Hematopoietic multipotent progenitor cell (in vitro differentiated cells): ENCODE data around the gene TBXA2R. TPM values are rescaled to one million over a fixed set of nuclear protein-coding genes. Genes with fewer than 3 reads are reported as not detected.
"Not testable (repeated sequence)": the region's sequence is repeated elsewhere in the genome, so short reads cannot be mapped to it uniquely, and the experiment has no call there.

ENCODE experiments used
- DNase-seq, 3 donors: peaks; one replicate each; pipeline ENCODE4 v3.0.0-alpha.2; 2011 to 2015; ENCODE audit warnings: low read depth in 2 of 3, low spot score in 2 of 3
- total RNA-seq: library from RNA; depleted of rRNA; stranded (reverse); fragments of >200 nt; gene quantifications from one replicate; pipeline ENCODE4 v1.2.3, GENCODE V29; 2012

Gene TBXA2R
- total RNA-seq, 1 donor: 1.3 TPM

DNA sequence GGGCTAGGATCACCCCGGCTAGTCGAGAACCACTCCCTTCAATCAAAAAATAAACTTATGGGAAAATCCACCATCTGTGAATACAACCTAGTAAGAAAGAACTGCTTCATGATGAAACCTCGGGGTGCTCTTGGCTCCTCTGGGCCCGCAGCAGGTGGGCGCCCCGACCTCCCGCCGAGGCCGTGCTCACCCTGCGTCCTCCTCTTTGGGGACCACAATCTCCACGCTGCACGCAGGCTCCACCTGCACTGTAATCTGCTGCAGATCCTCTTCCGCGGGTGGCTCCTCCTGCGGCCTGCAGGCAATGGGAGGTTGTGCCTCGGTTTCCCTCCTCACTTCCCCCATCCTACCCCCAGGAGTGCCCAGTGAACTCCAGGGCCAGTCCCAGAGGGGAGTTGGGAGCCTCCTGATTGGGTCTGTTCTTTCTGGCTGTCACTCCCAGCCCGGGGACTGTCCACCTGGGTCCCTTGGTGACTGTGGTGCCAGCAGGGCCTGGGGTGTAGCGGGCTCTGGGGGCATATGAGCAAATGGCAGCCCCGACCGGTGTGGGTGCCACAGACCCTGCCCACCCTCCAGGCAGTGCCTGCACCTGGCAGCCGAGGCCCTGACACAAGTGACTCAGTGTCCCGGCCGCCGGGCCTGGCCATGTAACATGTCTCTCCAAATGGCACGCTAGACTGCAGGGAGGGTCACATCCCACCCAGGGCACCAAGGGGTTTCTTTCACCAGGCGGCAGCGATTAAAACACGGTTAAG is 35.0 kb upstream of the TBXA2R start:
- no peak for DNase-seq

DNA sequence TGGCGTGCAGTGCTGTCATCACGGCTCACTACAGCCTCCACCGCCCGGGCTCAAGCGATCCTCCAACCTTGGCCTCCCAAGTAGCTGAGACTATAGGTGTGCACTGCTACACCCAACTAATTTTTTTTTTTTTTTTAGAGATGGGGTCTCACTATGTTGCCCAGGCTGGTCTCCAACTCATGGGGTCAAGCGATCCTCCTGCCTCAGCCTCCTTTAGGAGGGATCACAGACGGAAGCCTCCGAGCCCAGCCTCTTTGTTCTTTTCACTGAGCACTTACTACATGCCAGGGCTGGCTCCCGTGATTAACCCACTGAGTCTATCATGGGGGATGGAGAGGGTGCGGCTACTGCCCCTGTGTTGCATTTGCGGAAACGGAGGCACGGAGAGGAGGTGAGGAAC is 32.8 kb upstream of the TBXA2R start:
- no peak for DNase-seq

DNA sequence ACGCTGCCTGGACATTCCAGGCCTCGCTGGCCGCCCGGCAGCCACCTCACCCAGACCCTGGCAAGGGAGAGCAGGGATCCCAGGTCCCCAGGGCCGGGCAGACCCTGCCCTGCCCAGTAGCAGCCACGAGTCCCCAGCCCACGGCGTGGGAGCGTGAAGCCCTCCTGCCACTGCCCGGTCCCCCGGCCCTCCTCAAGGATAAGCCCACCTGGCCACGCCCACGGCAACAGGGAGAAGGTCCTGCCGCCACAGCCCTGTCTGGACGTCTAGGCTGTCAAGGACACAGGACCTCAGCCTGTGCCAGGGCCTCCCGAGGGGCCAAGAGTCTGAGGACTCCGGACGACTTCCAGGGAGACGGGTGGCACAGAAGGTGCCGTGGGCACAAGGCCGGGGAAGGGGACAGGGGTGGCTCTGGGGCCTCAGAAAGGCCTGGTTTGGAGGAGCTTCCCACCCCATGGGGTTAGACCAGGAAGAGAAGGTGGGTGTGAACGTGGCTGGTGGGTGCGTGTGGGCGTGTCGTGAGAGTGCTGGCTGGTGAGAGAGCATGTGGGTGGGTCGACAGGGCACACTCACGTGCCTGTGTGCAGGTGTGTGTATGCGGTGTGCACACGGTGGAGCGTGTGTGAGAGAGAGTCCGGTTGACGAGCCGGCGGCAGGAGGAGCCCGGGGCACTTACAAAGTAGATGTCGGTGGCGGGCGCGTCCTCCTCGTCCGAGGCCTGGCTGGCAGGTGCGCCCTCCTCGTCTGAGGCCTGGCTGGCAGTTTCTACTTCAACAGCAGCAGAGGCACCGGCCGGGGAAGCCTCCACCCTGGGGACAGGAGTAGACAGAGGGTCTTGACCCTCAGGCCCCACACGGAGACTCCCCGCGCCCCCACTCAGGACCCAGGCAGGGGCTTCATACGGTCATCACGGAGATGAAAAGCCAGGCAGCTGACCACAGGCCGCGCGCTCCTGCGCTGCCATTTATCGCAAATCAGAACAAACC is 31.8 kb upstream of the TBXA2R start:
- no peak for DNase-seq

DNA sequence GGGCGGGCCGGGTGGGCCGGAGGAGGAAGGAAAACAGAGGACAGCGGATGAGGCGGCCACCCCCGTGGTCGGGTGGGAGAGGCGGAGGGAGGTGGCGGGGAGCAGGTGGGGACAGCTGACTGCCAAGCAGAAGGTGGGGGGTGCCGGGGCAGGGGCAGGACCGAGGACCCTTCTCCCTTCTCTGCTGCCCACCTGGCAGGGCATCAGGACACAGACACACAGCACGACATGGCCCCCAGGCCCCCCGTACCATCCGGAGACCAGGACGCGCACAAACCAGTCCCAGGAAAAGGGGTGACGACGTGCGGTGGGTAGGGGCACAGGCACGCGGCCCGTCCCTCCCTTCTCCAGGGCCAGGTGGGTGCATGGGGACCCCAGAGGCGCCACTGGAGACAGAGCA is 30.9 kb upstream of the TBXA2R start:
- no peak for DNase-seq

DNA sequence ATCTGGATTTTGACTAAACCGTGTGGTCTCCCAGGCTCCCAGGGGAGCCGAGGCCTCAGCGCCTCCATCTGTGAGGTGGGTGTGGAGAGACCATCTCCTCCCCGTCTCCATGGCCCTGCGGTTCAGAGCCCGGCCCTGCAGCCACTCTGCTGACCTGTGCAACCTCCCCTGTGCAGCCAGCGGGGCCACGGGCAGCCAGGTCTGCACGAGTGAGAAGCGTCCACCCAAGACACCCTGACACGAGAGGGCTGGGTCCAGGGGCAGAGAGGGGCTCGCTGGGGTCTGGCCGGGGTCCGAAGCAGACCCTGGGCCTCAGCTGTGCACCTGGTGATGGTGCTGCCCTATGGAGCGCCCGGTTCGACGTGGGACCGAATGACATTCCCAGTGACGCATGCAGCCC is 30.3 kb upstream of the TBXA2R start:
- no peak for DNase-seq

DNA sequence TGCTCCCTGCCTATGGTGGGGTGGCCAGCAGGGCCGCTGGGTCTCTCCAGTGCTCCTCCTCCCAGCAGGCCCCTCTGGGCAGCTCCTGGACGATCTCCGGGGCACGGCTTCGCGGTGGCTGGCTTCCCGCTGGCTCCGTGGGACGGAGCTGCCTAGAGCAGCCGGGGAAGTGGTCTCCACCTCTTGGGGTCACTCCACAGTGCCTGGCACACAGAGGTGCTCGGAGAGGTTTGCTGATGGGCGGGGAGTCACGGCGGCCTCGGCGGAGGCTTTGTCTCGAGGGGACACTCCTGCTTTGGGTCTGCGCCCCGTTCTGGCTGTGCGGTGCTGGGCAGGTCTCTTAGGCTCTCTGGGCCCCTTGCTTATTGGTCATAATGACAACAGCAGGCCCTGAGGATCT is 29.8 kb upstream of the TBXA2R start:
- no peak for DNase-seq

DNA sequence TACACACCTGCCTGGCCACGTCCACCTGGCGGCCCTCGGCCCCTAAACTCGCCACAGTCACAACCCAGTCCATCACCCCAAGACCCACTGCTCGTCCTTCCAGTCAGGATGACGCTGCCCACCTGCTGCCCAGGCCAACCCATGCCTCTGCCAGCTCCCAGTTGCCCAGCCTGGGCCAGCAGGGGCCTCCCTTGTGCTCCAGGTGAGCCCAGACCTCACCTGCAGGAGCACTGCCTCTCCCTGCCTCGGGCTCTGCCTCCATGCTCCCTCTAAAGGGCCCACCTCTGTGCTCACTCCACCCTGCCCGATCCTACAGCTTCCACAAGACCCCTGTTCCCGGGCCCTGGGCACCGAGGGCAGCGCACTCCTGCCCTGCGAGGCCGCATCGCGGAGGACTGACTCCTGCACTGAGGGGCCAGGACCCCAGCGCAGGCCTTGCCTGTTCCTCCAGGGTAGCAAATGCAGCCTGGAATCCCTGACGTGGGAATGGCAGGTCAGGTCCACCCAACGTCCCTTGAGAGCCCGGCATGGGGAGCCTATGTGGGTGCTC is 27.9 kb upstream of the TBXA2R start:
- DNase-seq: no peak

DNA sequence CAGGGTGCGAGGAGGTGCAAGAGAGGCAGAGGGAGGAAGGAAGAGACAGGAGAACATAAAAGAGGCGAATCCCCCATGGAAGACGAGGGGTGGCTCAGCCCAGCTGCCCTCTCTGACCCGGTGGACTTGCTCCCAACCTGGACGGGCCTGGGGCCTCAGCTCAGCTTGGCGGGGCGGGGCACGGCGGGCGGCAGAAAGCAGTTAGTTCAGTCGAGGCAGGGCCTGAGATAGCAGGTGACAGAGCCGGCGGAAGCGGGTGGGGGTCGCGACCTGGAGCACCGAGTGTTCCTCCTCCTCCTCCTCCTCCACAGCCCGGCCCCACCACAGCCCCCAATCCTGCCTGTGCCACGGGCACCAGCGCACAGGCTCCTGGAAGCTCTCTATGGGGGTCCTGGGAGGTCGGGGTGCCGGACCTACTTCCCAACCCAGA is 26.9 kb upstream of the TBXA2R start:
- no peak for DNase-seq

DNA sequence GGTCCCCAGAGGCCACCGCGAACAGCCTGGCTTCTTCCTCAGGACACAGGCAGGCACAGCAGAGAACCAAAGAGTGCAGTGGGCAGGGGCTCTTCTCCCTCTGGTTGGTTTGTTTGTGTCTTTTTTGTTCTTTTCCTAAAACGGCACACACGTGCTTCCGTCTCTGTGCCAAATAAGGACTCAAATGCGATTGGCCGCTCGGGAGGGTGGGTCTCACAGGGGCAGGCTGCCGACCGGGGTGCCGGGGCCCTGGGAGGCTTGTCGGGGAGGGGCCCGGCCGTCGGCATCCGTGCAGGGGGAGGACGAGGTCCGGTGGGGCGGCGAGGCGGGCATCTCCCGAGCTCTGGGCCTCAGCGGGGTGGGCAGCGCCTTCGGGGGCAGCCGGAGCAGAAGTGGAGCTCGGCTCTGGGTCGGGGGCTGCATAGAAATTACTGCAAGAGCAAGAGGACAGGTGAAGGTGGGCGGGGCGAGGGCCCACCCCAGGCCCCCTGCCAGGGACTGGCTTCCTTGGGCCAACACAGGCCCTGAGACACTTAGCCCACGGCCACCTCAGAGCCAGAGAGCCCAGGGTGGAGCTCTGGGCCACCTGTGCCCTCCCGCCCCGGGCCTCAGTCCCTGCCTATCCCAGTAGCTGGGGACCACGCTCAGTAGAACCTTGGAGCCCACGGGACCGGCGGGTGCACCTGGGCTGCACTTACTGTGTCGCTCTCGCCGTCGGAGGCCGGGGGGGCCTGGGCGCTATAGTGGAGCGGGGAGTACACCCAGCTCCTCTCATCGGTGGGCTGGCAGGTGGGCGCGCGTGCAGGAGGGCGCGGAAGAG is 26.3 kb upstream of the TBXA2R start:
- DNase-seq: no peak

DNA sequence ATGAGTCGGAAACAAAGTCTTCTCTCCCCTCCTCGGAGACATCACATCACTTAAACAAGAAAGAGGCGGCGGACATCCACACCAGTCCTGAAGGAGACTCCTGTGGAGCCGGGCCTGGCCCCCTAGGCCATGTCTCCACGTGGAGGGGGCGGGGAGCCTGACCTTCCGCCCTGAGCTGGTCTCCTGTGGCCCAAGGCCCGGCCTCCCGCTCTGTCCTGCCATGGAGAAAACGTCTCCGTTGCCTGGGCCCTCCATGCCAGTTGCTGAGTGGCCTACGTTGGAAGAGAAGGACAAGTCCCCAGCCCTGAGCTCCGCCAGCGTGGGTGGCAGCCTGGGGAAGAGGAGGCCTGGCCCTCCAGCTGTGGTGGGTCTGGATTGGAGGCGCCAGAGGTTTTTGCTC is 25.4 kb upstream of the TBXA2R start:
- no peak for DNase-seq

DNA sequence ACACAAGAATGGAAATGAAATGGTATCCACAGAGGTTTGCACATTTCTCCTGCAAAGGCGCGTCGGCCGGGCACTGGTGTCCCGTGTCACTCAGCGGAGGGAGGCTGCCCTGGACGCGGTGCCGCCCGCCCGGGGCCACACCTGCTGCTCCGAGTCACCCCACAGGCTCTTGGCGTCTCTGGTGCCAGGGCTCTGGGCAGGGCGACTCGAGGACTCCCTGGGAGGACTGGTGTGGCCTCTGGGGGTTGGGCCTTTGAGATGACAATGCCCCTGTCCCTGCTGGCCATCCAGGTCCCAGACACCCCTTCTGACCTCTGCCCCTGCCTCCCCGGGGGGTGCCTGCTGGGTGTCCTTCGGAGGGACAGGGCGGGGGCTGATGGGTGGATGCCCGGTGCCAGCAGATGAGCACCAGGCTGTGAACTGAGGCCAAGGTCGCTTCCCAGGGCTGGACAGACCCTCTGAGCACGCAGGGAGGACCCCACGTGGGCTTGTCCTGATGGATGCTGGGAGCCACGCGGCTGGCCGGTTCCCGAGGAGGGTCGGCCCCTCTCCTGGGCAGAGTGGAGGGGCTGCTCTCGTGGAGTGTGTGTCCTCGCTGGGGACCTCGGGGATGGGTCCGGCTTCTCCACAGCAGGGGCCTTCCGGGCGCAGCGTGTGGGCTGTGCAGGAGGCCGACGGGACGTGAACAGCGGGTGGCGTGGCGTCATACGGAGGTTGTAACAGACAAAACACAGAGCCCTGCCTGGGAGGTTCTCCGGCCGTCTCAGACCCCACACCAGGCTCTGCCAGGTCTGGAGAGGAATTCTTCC is 24.6 kb upstream of the TBXA2R start:
- DNase-seq: no peak

DNA sequence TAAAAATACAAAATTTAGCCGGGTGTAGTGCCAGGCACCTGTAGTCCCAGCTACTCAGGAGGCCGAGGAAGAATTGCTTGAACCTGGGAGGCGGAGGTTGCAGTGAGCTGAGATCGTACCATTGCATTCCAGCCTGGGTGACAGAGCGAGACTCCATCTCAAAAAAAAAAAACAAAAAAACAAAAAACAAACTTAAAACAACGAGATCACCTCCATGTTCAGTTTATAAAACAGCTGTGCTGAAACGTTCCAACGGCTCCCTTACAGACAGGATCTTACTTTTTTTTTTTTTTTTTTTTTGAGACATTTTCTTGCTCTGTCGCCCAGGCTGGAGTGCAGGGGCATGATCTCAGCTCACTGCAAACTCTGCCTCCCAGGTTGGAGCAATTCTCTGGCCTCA is 22.1 kb upstream of the TBXA2R start:
- DNase-seq: not testable (repeated sequence)

DNA sequence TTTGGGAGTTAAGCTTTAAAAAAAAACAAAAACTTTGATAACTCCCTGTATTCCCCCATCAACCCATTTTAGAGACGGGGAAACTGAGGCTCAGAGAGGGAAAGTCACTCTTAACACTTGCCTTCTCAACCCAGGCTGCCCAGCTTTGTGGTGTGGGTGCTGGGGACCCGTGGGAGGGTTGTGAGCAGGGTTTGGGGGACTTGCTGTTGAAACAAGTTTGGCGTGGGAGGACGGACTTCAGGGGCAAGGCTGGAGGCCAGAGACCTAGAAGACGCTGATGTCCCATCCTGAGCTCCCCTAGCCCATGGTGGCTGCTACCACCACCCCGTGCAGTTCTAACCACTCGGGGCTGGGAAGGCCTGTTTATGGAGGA is 20.7 kb upstream of the TBXA2R start:
- no peak for DNase-seq

DNA sequence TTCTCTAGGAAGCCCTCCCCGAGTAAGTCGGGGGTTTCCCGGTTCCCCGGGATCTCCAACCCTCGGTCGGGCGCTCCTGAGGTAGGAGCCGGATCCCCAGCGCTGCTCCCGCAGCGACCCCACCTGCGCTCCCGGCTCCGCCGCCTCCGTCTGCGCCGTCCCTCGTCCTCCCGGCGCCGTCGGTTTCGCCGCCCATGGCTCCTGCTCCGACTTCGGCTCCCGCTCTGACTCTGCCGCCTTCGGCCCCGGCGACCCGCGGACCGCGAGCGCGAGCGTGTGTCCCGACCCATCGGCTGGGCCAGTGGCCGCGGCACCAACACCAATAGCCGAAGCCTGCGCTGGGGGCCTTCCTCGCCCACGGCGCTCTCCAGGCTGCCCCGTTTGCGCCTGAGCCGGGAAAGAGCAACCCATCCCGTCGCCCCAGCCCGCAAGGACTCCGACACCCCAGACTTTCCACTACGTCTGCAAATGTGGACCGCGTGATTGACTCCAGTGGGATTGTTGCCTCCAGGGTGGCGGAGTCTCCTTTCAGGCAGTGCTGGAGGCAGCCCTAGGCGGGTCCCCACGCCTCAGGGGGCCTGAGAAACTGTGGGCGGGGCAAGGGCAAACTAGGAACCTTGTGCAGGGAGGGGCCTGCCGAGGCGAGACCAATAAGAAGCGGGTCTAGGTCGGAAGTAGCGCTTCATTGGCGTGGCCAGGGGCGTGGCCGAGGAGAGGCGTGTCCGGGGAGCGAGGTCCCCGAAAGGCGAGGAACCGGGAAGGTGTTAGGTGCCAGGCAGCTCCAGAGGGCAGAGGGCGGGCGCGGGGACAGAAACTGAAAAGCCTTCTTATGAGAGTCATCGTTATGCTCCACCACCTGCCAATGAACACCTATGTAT is 20.0 kb upstream of the TBXA2R start, which contains the start of gene CACTIN:
Gene CACTIN (minus strand): TSS at position 318 of the 878 bp plus-strand sequence. CDS start 28 bp downstream, at position 290.
- peak; percentile 97 to 99 (median 98) for DNase-seq

DNA sequence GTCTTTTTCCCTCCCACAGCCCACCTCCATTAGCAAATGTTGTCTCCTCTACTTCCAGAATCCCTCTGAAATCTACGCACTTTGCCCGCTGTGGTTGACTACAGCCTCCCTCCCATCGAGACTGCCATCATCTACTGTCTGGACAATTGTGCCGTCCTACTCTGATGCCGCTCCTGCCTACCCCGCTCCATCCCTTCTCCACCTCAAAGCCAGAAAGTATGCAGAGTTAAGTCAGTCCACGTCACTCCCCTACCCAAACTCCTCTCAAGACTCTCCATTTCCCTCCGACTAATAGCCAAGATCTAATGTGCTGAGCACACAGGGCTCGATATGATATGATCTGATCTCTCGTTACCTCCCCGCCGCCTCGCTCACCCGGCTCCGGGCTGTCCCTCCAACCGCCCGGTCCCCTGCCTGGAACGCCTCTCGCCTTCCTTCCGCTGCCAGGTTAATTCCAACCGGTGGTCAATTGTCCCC is 19.4 kb upstream of the TBXA2R start:
- no peak for DNase-seq

DNA sequence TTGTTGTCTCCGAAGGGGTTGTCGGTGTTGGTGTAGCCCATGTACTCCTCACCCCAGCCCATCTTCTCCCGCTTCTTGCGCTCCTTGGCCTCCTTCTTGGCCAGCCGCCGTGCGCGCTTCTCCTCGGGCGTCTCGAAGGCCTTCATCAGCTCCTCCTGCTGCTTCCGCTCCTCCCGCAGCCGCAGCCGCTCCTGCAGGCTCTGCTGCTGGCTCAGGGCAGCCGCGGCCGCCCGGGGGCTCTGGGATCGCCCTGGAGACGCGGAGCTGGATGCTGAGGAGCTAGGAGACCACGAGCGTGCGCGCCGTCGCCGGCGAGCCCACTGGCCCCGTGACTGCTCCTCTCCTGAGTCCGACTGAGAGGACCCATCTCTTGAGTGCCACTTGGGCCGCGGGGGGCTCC is 17.0 kb upstream of the TBXA2R start:
- DNase-seq: no peak

DNA sequence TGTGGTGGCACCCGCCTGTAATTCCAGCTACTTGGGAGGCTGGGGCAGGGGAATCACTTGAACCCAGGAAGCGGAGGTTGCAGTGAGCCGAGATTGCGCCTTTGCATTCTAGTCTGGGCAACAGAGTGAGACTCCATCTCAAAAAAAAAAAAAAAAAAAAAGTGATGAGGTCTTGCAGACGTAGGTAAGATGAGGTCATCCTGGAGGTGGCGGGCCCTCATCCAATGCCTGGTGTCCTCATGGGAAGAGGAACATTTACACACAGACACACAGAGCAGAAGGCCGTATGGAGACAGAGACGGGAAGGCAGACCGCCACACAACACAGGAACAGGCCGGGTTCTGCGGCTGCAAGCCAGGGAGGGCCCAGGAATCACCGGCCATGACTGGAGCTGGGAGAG is 15.5 kb upstream of the TBXA2R start:
- no peak for DNase-seq

DNA sequence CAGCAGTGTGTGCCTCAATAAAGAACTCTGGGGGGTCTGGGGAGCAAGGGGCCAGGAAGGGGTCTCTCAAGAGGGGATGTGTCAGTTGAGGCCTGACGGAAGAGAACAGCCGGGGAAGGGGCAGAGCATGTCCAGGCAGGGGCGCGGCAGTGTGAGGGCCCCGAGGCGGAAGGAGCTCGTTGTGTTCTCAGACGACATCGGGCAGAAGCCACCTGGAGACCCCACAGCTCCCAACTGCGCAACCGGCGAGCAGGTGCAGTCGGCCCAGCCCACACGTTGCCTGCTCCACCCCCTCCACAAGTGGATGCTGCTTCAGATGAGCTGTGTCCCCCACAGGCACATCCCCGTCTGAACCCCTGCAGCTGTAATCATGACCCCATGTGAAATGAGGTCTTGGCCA is 15.0 kb upstream of the TBXA2R start:
- DNase-seq: no peak
